Endodermal cell (in vitro differentiated cells): ENCODE data around the gene ASPA. TPM values are rescaled to one million over a fixed set of nuclear protein-coding genes. Genes with fewer than 3 reads are reported as not detected.

Experiments
- DNase-seq: peaks from one replicate; pipeline ENCODE4 v3.0.0-alpha.2; 2017
- H3K27ac ChIP-seq: 2 replicates; pipeline ENCODE4 v1.5.1; 2013; ENCODE audit warnings: mild to moderate bottlenecking, low read depth, low read length, moderate library complexity
- H3K27me3 ChIP-seq: 2 replicates; pipeline ENCODE4 v1.6.1; 2013; ENCODE audit warnings: mild to moderate bottlenecking, low read length, moderate library complexity; ENCODE audit not compliant: insufficient read depth, control insufficient read depth, poor library complexity, severe bottlenecking
- H3K36me3 ChIP-seq: 2 replicates; pipeline ENCODE4 v1.7.0; 2013; ENCODE audit warnings: mild to moderate bottlenecking, low read length, moderate library complexity; ENCODE audit not compliant: control insufficient read depth, insufficient read depth
- H3K4me1 ChIP-seq: one replicate; pipeline ENCODE4 v1.7.0; 2013; ENCODE audit warnings: low read length; ENCODE audit not compliant: control insufficient read depth, insufficient read depth
- H3K4me3 ChIP-seq: 2 replicates; pipeline ENCODE4 v1.5.1; 2013; ENCODE audit warnings: mild to moderate bottlenecking, low read length, moderate library complexity
- H3K9ac ChIP-seq: 2 replicates; pipeline ENCODE4 v1.6.1; 2013; ENCODE audit warnings: mild to moderate bottlenecking, low read length, moderate library complexity; ENCODE audit not compliant: poor library complexity, severe bottlenecking; ENCODE audit errors: extremely low read depth
- H3K9me3 ChIP-seq: 2 replicates; pipeline ENCODE4 v1.6.1; 2013; ENCODE audit warnings: mild to moderate bottlenecking, low read length, moderate library complexity; ENCODE audit not compliant: control insufficient read depth
- H3K27ac Mint-ChIP-seq: 2 replicates; pipeline ENCODE4 v1.8.0; 2020; ENCODE audit warnings: mixed read lengths
- H3K27me3 Mint-ChIP-seq: 2 replicates; pipeline ENCODE4 v1.8.0; 2021; ENCODE audit warnings: mild to moderate bottlenecking, mixed read lengths; ENCODE audit not compliant: insufficient read depth
- H3K36me3 Mint-ChIP-seq: 2 replicates; pipeline ENCODE4 v1.8.0; 2020; ENCODE audit warnings: low read depth, mixed read lengths
- H3K4me1 Mint-ChIP-seq: 2 replicates; pipeline ENCODE4 v1.8.0; 2020; ENCODE audit warnings: mixed read lengths
- H3K4me3 Mint-ChIP-seq: 2 replicates; pipeline ENCODE4 v1.8.0; 2020; ENCODE audit warnings: mild to moderate bottlenecking, moderate library complexity, mixed read lengths
- H3K9me3 Mint-ChIP-seq: 2 replicates; pipeline ENCODE4 v1.8.0; 2020; ENCODE audit warnings: mild to moderate bottlenecking, mixed read lengths
- WGBS, 2 experiments: methylation state at CpG; one replicate each; pipeline versions ENCODE4 v1.1.5 to v1.1.7; 2013; ENCODE audit warnings: missing lambda C conversion rate in 2 of 2, mixed read lengths in 1 of 2; ENCODE audit not compliant: insufficient coverage in 1 of 2, insufficient read length in 1 of 2; 5-methylcytosine and 5-hydroxymethylcytosine counted together
- total RNA-seq, 2 donors: library from RNA; stranded (reverse); fragmentation: NEBNext Ultra II Directional in 1 of 2; extraction: Animal tissue kit (Norgen Biotek cat#: 25700) in 1 of 2; gene quantifications; 2 replicates in 1 of 2; 3 replicates in 1 of 2; pipeline ENCODE4 v1.2.1, GENCODE V29; 2021
- TF ChIP-seq, protein P1 (sequence below): fragments of 200-600 bp; sonication (generic); conservative IDR thresholded peaks from 2 replicates; pipeline ENCODE4 v1.5.0; 2021; ENCODE audit warnings: antibody characterized with exemption, mild to moderate bottlenecking

ASPA gene
- total RNA-seq, 2 donors from 2014 or later: not detected

- H3K27ac ChIP-seq: no peak overlapping the region
- Mint-ChIP-seq H3K27ac (no peak overlapping the region), H3K36me3 (peaks cover 29% of the 10 kb centered on the region), H3K27me3 (no peaks in the 10 kb centered on the region), H3K4me1 (no peaks in the 10 kb centered on the region), H3K4me3 (no peak overlapping the region), H3K9me3 (peaks cover 9% of the 10 kb centered on the region)
- no peak overlapping the region for H3K4me3 ChIP-seq
- DNase-seq: no peak
- no peaks in the 10 kb centered on the region for H3K4me1 ChIP-seq
- no peak overlapping the region for H3K9ac ChIP-seq
- no peaks in the 10 kb centered on the region for H3K27me3 ChIP-seq
- WGBS, 2 experiments: 79 to 83% methylated on average over 1 of the region's 1 CpG
- TF ChIP-seq, protein P1, sequence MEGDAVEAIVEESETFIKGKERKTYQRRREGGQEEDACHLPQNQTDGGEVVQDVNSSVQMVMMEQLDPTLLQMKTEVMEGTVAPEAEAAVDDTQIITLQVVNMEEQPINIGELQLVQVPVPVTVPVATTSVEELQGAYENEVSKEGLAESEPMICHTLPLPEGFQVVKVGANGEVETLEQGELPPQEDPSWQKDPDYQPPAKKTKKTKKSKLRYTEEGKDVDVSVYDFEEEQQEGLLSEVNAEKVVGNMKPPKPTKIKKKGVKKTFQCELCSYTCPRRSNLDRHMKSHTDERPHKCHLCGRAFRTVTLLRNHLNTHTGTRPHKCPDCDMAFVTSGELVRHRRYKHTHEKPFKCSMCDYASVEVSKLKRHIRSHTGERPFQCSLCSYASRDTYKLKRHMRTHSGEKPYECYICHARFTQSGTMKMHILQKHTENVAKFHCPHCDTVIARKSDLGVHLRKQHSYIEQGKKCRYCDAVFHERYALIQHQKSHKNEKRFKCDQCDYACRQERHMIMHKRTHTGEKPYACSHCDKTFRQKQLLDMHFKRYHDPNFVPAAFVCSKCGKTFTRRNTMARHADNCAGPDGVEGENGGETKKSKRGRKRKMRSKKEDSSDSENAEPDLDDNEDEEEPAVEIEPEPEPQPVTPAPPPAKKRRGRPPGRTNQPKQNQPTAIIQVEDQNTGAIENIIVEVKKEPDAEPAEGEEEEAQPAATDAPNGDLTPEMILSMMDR: no peak
- H3K36me3 ChIP-seq: peaks cover 13% of the 10 kb centered on the region
- H3K9me3 ChIP-seq: no peaks in the 10 kb centered on the region
These were observed 31.3 kb downstream of the ASPA start for GRCh38 chr17:3507071-3507470.

- TF ChIP-seq, protein P1: no peak
- whole genome bisulfite sequencing, 2 experiments: 97 to 100% methylated on average over 3 of the region's 3 CpGs
- Mint-ChIP-seq H3K4me1 (no peaks in the 10 kb centered on the region), H3K27ac (no peak overlapping the region), H3K36me3 (peaks cover 37% of the 10 kb centered on the region), H3K27me3 (no peaks in the 10 kb centered on the region), H3K4me3 (no peak overlapping the region), H3K9me3 (peaks cover 9% of the 10 kb centered on the region)
- peaks cover 13% of the 10 kb centered on the region for H3K36me3 ChIP-seq
- no peaks in the 10 kb centered on the region for H3K4me1 ChIP-seq
- no peak overlapping the region for H3K9ac ChIP-seq
- no peaks in the 10 kb centered on the region for H3K9me3 ChIP-seq
- H3K27me3 ChIP-seq: no peaks in the 10 kb centered on the region
- H3K4me3 ChIP-seq: no peak overlapping the region
- no peak overlapping the region for H3K27ac ChIP-seq
- no peak for DNase-seq
These were observed 32.1 kb downstream of the ASPA start for GRCh38 chr17:3507869-3508268.

GRCh38 chr17:3510090-3510489, 34.3 kb downstream of the ASPA start:
- Mint-ChIP-seq H3K27ac (no peak overlapping the region), H3K4me1 (no peaks in the 10 kb centered on the region), H3K4me3 (no peak overlapping the region), H3K36me3 (peaks cover 56% of the 10 kb centered on the region), H3K9me3 (peaks cover 9% of the 10 kb centered on the region), H3K27me3 (no peaks in the 10 kb centered on the region)
- H3K27ac ChIP-seq: no peak overlapping the region
- peaks cover 28% of the 10 kb centered on the region for H3K36me3 ChIP-seq
- no peaks in the 10 kb centered on the region for H3K9me3 ChIP-seq
- H3K9ac ChIP-seq: no peak overlapping the region
- no peak for DNase-seq
- no peaks in the 10 kb centered on the region for H3K27me3 ChIP-seq
- H3K4me1 ChIP-seq: no peaks in the 10 kb centered on the region
- TF ChIP-seq, protein P1: no peak
- 62 to 75% methylated on average over 4 to 7 of the region's 7 CpGs for WGBS, 2 experiments
- H3K4me3 ChIP-seq: no peak overlapping the region
